22Rv1 (cell line): ENCODE data around the gene CD34.
A peak's percentile ranks its signal among the peaks of the same experiment; 100 is the strongest.

Source experiments
- H3K27ac ChIP-seq: fragments of 450-650 bp; 2 replicates; pipeline ENCODE4 v1.5.1; 2017
- CTCF ChIP-seq: fragments of 450-650 bp; IDR thresholded peaks from 2 replicates; pipeline ENCODE4 v1.5.1; 2017; ENCODE audit warnings: mild to moderate bottlenecking
- ZFX ChIP-seq: fragments of 450-650 bp; IDR thresholded peaks from 2 replicates; pipeline ENCODE4 v1.6.1; 2017; ENCODE audit warnings: antibody characterized with exemption, borderline replicate concordance

Gene CD34

GRCh38 chr1:207910591-207911354 lies at the start of gene CD34:
Gene CD34, minus strand, starts transcription at chr1:207911125. Its CDS starts 45 bp downstream, at chr1:207911080.
- TF ChIP-seq CTCF (peak; percentile 9; the same call in 1 of the 2 replicates), ZFX (no peak)
- H3K27ac ChIP-seq: no peak within 1 kb of the TSS

- H3K27ac ChIP-seq: no peak overlapping the region
- TF ChIP-seq CTCF (no peak), ZFX (no peak)
These were observed 49.4 kb upstream of the CD34 start for GRCh38 chr1:207960346-207960745.

GRCh38 chr1:207959910-207960309 lies 49.0 kb upstream of the CD34 start:
- TF ChIP-seq CTCF (no peak), ZFX (no peak)

GRCh38 chr1:207959141-207959825 lies 48.4 kb upstream of the CD34 start:
- no peak overlapping the region for H3K27ac ChIP-seq
- TF ChIP-seq CTCF: peak; percentile 1; the same call in 1 of the 2 replicates
- no peak for TF ChIP-seq ZFX

More at GRCh38 chr1:207959910-207960309, 49.0 kb upstream of the CD34 start:
- H3K27ac ChIP-seq: no peak overlapping the region

- no peak overlapping the region for H3K27ac ChIP-seq
- TF ChIP-seq CTCF: no peak
- TF ChIP-seq ZFX: no peak
These were observed 47.6 kb upstream of the CD34 start for GRCh38 chr1:207958376-207959139.

GRCh38 chr1:207956986-207957385 lies 46.1 kb upstream of the CD34 start:
- TF ChIP-seq ZFX (no peak), CTCF (no peak)
- H3K27ac ChIP-seq: no peak overlapping the region
